Mammary epithelial cell (primary cell): Measurements from ENCODE around the gene M1AP.

ENCODE experiments used
- EZH2 ChIP-seq: IDR thresholded peaks from 2 replicates; pipeline ENCODE4 v1.6.1; 2012; ENCODE audit warnings: low read length, inconsistent platforms, borderline replicate concordance
- TF ChIP-seq, protein P1 (sequence below), 2 donors: IDR thresholded peaks in 1 of 2; conservative IDR thresholded peaks in 1 of 2; 2 replicates each; pipeline ENCODE4 v1.5.1; 2011 to 2012; ENCODE audit warnings: inconsistent platforms in 2 of 2, low read length in 2 of 2, mild to moderate bottlenecking in 2 of 2, control low read depth in 1 of 2, low read depth in 1 of 2; ENCODE audit not compliant: insufficient read depth in 1 of 2; ENCODE audit errors: extremely low read depth in 1 of 2

DNA sequence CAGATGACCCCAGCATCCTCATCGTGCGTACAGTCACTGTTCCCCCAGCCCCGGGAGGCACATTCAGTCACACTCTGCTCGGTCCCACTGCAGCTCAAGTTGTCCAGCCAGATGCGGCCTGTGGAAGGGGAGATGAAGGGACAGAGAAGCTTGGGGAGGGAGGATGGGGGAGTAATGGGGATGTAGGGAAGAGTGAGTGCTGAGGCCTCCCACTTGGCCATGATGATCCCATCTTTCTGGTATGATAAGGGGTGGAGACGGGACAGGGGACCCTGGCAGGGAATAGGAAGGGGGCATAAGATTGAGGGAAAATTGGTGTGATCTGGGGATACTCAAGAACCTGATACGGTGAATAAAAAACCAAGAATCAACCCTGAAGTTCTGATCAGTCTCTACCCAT lies 97.9 kb downstream of the M1AP start:
- TF ChIP-seq, protein P1, sequence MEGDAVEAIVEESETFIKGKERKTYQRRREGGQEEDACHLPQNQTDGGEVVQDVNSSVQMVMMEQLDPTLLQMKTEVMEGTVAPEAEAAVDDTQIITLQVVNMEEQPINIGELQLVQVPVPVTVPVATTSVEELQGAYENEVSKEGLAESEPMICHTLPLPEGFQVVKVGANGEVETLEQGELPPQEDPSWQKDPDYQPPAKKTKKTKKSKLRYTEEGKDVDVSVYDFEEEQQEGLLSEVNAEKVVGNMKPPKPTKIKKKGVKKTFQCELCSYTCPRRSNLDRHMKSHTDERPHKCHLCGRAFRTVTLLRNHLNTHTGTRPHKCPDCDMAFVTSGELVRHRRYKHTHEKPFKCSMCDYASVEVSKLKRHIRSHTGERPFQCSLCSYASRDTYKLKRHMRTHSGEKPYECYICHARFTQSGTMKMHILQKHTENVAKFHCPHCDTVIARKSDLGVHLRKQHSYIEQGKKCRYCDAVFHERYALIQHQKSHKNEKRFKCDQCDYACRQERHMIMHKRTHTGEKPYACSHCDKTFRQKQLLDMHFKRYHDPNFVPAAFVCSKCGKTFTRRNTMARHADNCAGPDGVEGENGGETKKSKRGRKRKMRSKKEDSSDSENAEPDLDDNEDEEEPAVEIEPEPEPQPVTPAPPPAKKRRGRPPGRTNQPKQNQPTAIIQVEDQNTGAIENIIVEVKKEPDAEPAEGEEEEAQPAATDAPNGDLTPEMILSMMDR (conservative IDR thresholded peaks at IDR 0.05 in 1 of 2, IDR thresholded peaks at IDR 0.05 in 1 of 2; ENCODE audit: extremely low read depth in 1 of 2, insufficient read depth in 1 of 2, low read depth in 1 of 2, low read length in 2 of 2): no peak
- no peak for TF ChIP-seq EZH2
